Smooth muscle cell (in vitro differentiated cells): ENCODE data around the gene B3GALNT2. TPM values are rescaled to one million over a fixed set of nuclear protein-coding genes. Genes with fewer than 3 reads are reported as not detected.

Experiments
- DNase-seq: peaks from one replicate; lab custom pipeline; 2025; ENCODE audit not compliant: unreplicated experiment; lab: John Stamatoyannopoulos, UW
- H2AFZ ChIP-seq: fragments of 200-600 bp; sonication (generic); 2 replicates; pipeline ENCODE4 v1.6.0; 2016; ENCODE audit warnings: antibody characterized with exemption, low read depth, mild to moderate bottlenecking
- H3F3A ChIP-seq: fragments of 200-600 bp; sonication (generic); 2 replicates; pipeline ENCODE4 v1.6.0; 2017; ENCODE audit warnings: antibody characterized with exemption, low read depth
- H3K27ac ChIP-seq: fragments of 200-600 bp; sonication (generic); 2 replicates; pipeline ENCODE4 v1.5.1; 2016; ENCODE audit warnings: low read depth, mild to moderate bottlenecking
- H3K27me3 ChIP-seq: fragments of 200-600 bp; sonication (generic); 2 replicates; pipeline ENCODE4 v1.6.1; 2016; ENCODE audit warnings: low read depth, mild to moderate bottlenecking
- H3K36me3 ChIP-seq: fragments of 200-600 bp; sonication (generic); 2 replicates; pipeline ENCODE4 v1.5.1; 2016; ENCODE audit warnings: low read depth
- H3K4me1 ChIP-seq: fragments of 200-600 bp; sonication (generic); 2 replicates; pipeline ENCODE4 v1.5.1; 2016; ENCODE audit warnings: low read depth
- H3K4me2 ChIP-seq: fragments of 200-600 bp; sonication (generic); 2 replicates; pipeline ENCODE4 v1.6.0; 2016; ENCODE audit warnings: mild to moderate bottlenecking
- H3K4me3 ChIP-seq: fragments of 200-600 bp; sonication (generic); 2 replicates; pipeline ENCODE4 v1.5.1; 2016; ENCODE audit warnings: mild to moderate bottlenecking
- H3K79me2 ChIP-seq: fragments of 200-600 bp; sonication (generic); 2 replicates; pipeline ENCODE4 v1.6.0; 2016; ENCODE audit warnings: low read depth, mild to moderate bottlenecking
- H3K9ac ChIP-seq: fragments of 200-600 bp; sonication (generic); 2 replicates; pipeline ENCODE4 v1.6.0; 2016; ENCODE audit warnings: low read depth
- H3K9me3 ChIP-seq: fragments of 200-600 bp; sonication (generic); replicated peaks from 2 replicates; pipeline ENCODE4 v1.5.1; 2016; ENCODE audit warnings: low read depth
- H4K20me1 ChIP-seq: fragments of 200-600 bp; sonication (generic); 2 replicates; pipeline ENCODE4 v1.6.0; 2016; ENCODE audit warnings: low read depth
- WGBS: methylation state at CpG from one replicate; pipeline ENCODE4 v1.1.7; 2016; ENCODE audit warnings: low lambda C conversion rate; 5-methylcytosine and 5-hydroxymethylcytosine counted together
- polyA plus RNA-seq: library from polyadenylated mRNA; unstranded; fragments of >200 nt; fragmentation: Nextera tagmentation; extraction: Ambion mirVana; gene quantifications from 2 replicates; pipeline ENCODE4 v1.2.1, GENCODE V29; 2016
- total RNA-seq: library from RNA; depleted of rRNA; stranded (reverse); fragments of >200 nt; gene quantifications from 2 replicates; pipeline ENCODE4 v1.2.3, GENCODE V29; 2014
- TF ChIP-seq, protein P1 (sequence below): fragments of 200-600 bp; sonication (generic); IDR thresholded peaks from 2 replicates; pipeline ENCODE4 v1.5.1; 2017; ENCODE audit warnings: borderline replicate concordance, mild to moderate bottlenecking, antibody characterized with exemption; ENCODE audit not compliant: insufficient read depth, poor library complexity, severe bottlenecking

B3GALNT2 gene
- total and polyA plus RNA-seq, 2 experiments from 2014 or later: 8.2 to 22.7 TPM

DNA sequence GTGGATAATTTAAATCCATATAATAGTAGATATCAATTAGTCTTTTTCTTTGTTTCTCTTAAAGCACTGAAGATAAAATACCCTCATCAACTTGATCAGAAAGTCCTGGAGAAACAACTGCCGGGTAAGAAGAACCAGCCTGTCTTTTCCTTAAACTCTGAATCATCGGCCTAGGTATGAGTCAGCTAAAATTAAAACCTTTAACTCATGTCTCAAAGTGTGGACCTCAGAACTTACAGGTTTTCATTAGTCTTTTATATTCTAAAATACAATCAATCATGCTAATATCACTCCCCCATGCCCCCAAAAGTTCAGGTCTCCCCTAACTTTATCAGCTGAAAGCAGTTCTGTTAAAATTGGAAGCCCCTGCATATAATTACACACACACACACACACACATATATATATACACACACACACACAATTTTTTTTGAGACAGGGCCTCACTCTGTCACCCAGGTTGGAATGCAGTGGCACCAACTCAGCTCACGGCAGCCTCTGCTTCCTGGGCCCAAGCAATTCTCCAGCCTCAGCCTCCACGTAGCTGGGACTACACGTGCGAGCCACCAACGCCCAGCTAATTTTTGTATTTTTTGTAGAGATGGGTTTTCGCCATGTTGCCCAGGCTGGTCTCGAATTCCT is 61.3 kb downstream of the B3GALNT2 start:
- no peaks in the 10 kb centered on the region for H3K9me3 ChIP-seq
- TF ChIP-seq, protein P1, sequence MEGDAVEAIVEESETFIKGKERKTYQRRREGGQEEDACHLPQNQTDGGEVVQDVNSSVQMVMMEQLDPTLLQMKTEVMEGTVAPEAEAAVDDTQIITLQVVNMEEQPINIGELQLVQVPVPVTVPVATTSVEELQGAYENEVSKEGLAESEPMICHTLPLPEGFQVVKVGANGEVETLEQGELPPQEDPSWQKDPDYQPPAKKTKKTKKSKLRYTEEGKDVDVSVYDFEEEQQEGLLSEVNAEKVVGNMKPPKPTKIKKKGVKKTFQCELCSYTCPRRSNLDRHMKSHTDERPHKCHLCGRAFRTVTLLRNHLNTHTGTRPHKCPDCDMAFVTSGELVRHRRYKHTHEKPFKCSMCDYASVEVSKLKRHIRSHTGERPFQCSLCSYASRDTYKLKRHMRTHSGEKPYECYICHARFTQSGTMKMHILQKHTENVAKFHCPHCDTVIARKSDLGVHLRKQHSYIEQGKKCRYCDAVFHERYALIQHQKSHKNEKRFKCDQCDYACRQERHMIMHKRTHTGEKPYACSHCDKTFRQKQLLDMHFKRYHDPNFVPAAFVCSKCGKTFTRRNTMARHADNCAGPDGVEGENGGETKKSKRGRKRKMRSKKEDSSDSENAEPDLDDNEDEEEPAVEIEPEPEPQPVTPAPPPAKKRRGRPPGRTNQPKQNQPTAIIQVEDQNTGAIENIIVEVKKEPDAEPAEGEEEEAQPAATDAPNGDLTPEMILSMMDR: no peak
- H3K4me3 ChIP-seq: no peak overlapping the region
- DNase-seq: no peak
- no peaks in the 10 kb centered on the region for H4K20me1 ChIP-seq
- peaks cover 6% of the 10 kb centered on the region for H3F3A ChIP-seq
- WGBS: 73% methylated on average over 9 of the region's 9 CpGs
- no peak overlapping the region for H2AFZ ChIP-seq
- H3K4me1 ChIP-seq: no peaks in the 10 kb centered on the region
- H3K4me2 ChIP-seq: peak overlapping the region; percentile 25
- peak overlapping the region; percentile 78 for H3K27ac ChIP-seq
- peak overlapping the region; percentile 11 for H3K9ac ChIP-seq
- H3K79me2 ChIP-seq: no peaks in the 10 kb centered on the region
- no peaks in the 10 kb centered on the region for H3K27me3 ChIP-seq
- peaks cover 14% of the 10 kb centered on the region for H3K36me3 ChIP-seq

DNA sequence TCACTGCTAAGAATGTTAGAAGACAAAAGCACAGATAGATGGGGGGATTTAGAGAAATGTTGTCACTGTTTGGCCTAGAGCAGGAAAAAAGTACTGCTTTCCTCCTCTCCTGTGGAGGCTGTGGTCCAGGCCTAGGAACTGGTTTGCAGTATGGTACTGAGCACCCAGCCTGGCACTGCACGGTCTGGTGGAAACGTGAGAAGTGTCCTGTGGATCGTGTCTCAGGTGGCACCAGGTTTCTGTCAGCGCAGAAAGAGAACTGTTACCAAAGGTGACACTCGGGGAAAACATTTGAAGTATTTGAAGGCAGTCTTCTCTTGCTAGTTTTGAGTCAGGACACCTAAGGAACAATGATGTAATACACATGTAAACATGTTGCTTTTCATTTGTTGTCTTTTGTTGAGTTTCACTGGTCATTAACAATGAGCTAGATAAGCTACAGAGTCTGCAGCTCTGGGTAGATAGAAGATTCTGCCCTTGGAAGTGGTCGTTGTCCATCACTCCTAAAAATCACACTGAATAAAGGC is 63.0 kb downstream of the B3GALNT2 start:
- H3K27me3 ChIP-seq: no peaks in the 10 kb centered on the region
- WGBS: 89% methylated on average over 6 of the region's 6 CpGs
- TF ChIP-seq, protein P1: no peak
- peaks cover 6% of the 10 kb centered on the region for H3F3A ChIP-seq
- H3K4me1 ChIP-seq: no peaks in the 10 kb centered on the region
- no peaks in the 10 kb centered on the region for H3K79me2 ChIP-seq
- peaks cover 16% of the 10 kb centered on the region for H3K36me3 ChIP-seq
- peak overlapping the region; percentile 78 for H3K27ac ChIP-seq
- H3K9ac ChIP-seq: no peak overlapping the region
- H3K4me2 ChIP-seq: no peak overlapping the region
- no peaks in the 10 kb centered on the region for H3K9me3 ChIP-seq
- H2AFZ ChIP-seq: no peak overlapping the region
- no peak overlapping the region for H3K4me3 ChIP-seq
- no peaks in the 10 kb centered on the region for H4K20me1 ChIP-seq
- no peak for DNase-seq

DNA sequence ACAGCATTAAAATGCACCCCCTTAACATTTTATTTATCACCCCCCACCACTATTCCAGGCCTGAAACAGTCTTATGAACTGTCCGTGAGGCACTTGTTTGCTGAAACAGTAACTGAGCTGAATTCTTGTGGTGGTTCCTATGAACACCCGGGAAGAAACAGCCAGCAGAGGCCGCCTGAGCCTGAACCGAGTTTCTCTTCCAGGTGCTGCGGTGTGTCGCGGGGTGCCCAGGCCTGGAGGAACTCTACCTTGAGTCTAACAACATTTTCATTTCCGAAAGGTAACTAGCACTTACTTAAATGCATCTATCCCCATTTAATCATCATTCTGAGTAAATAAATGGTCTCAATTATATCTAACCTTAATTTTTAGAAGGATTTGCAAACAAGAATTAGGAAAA is 70.3 kb downstream of the B3GALNT2 start:
- H3F3A ChIP-seq: no peaks in the 10 kb centered on the region
- WGBS: 89% methylated on average over 8 of the region's 8 CpGs
- H3K9me3 ChIP-seq: no peaks in the 10 kb centered on the region
- H3K4me2 ChIP-seq: no peak overlapping the region
- peaks cover 9% of the 10 kb centered on the region for H3K36me3 ChIP-seq
- no peak overlapping the region for H3K27ac ChIP-seq
- no peak overlapping the region for H3K4me3 ChIP-seq
- TF ChIP-seq, protein P1: no peak
- no peak for DNase-seq
- no peaks in the 10 kb centered on the region for H3K4me1 ChIP-seq
- no peaks in the 10 kb centered on the region for H3K27me3 ChIP-seq
- no peak overlapping the region for H3K9ac ChIP-seq
- H3K79me2 ChIP-seq: no peaks in the 10 kb centered on the region
- no peaks in the 10 kb centered on the region for H4K20me1 ChIP-seq
- H2AFZ ChIP-seq: no peak overlapping the region

DNA sequence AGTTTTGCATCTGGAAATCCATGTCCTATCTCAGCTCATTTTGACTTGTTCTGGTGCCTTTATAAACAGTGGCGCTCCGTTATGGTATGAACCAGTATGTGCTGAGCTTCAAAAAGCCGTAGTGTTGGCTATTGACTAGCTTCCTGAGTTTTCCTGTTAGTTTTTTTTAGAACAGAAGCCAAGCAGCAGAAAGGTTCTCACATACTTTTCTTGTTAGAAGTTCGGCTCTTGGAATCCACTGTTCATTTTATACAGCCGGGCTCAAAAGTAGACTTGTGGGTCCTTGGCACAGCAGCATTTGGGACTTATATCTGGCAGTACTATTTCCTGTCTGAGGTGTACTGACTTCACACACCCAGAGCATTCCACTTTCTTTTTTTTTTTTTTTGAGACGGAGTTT is 73.3 kb downstream of the B3GALNT2 start:
- Histone ChIP-seq H3K4me1 (no peaks in the 10 kb centered on the region), H3K9ac (no peak overlapping the region), H3F3A (no peaks in the 10 kb centered on the region), H3K27me3 (no peaks in the 10 kb centered on the region), H3K4me2 (no peak overlapping the region), H3K79me2 (no peaks in the 10 kb centered on the region), H3K36me3 (no peaks in the 10 kb centered on the region), H3K4me3 (no peak overlapping the region), H4K20me1 (no peaks in the 10 kb centered on the region), H3K9me3 (no peaks in the 10 kb centered on the region), H3K27ac (no peak overlapping the region), H2AFZ (no peak overlapping the region)
- TF ChIP-seq, protein P1: no peak
- 92% methylated on average over 6 of the region's 6 CpGs for WGBS
- DNase-seq: no peak
